Retina (tissue), 1 donor: ENCODE data around the gene DTD2.
"Not testable (repeated sequence)": the region's sequence is repeated elsewhere in the genome, so short reads cannot be mapped to it uniquely, and the experiment has no call there.

Source experiments
- DNase-seq: peaks from one replicate; pipeline ENCODE4 v3.0.0-alpha.2; 2016

DTD2 gene

GRCh38 chr14:31441273-31442111 lies 15.8 kb downstream of the DTD2 start:
- DNase-seq, result no peak

- DNase-seq, result no peak
Measured at GRCh38 chr14:31440280-31440679, 17.0 kb downstream of the DTD2 start.

- DNase-seq, result no peak
Measured at GRCh38 chr14:31439561-31439960, 17.7 kb downstream of the DTD2 start.

DNA sequence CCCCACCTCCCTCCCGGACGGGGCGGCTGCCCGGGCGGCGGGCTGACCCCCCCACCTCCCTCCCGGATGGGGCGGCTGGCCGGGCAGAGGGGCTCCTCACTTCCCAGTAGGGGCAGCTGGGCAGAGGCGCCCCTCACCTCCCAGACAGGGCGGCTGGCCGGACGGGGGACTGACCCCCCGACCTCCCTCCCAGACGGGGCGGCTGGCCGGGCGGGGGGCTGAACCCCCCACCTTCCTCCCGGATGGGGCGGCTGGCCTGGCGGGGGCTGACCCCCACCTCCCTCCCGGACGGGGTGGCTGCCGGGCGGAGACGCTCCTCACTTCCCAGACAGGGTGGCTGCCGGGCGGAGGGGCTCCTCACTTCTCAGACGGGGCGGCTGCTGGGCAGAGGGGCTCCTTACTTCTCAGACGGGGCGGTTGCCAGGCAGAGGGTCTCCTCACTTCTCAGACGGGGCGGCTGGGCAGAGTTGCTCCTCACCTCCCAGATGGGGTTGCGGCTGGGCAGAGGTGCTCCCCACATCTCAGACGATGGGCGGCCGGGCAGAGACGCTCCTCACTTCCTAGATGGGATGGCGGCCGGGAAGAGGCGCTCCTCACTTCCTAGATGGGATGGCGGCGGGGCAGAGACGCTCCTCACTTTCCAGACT lies 20.1 kb downstream of the DTD2 start:
- not testable (repeated sequence) for DNase-seq

DNA sequence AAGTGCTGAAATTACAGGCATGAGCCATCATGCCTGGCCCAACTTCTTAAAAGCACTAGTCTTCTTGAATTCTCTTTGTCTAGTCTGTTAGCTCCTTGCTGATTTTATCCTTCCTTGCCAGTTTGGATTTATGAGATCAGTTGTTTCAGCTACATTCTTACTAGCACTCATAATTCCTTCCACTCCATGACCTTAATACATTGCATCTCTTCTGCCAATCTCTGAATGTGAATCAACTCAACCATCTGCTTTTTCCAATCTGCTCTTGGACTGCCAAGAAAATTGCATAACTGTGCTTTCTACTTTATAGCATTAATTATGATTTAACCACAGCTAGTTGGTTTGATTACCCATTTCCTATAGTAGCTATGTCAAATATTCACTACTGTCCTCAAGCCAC lies 22.0 kb downstream of the DTD2 start:
- DNase-seq, result no peak

- no peak for DNase-seq
Measured at GRCh38 chr14:31430634-31431264, 26.6 kb downstream of the DTD2 start.

DNA sequence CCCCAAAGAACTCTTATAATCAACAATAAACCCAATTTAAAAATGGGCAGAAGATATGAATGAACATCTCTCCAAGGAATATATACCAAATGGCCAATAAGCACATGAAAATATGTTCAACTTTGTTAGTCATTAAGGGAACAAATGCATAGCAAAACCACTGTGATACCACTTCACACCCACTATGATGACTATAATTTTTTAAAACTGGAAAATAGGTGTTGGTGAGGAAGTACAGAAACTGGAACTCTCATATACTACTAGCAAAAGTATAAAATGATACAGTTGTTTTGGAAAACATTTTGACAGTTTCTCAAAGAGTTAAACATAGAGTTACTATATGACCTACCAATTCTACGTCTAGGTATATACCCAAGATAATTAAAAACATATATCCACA lies 27.5 kb downstream of the DTD2 start:
- no peak for DNase-seq

DNA sequence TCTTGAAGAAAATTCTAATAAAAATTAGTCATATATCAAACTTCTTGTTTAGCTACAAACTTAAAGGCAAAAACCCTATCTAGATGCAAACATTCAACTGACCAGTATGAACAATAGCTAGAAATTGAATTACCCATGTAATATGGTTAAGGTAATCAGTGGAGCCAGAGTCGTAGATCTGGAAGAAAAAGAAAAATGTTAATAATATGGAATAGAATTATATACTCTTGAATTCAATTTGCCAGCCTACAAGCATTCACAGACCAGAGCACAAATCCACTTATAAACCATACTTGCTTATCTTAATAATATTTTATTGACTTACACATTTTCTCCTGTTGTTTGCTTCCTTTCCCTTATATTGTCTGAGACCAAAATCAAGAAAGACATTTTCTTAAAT lies 29.3 kb downstream of the DTD2 start:
- DNase-seq, result no peak

DNA sequence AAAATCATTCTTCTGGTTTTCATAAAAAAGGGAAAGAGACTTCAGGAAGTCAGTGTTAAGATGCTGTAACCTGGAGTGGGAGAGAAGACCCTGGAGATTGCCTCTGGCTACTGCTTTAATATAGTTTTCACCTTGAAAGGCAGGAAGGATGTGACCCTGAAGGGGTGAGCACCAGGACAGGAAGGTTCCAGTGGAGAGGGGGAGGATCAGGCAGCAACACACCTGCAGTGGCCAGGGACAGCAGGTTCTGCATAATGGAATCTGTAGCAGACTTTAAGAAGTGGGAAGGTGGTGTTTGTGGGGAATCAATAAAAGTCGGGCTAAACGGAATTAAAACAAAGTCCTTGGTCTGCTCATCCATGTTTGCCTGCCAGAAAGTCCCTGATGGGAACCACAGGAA lies 30.6 kb downstream of the DTD2 start:
- DNase-seq, result no peak

- DNase-seq, result peak; percentile 20
Measured at GRCh38 chr14:31425905-31426304, 31.4 kb downstream of the DTD2 start.

GRCh38 chr14:31421200-31421599 lies 36.1 kb downstream of the DTD2 start:
- DNase-seq, result no peak

DNA sequence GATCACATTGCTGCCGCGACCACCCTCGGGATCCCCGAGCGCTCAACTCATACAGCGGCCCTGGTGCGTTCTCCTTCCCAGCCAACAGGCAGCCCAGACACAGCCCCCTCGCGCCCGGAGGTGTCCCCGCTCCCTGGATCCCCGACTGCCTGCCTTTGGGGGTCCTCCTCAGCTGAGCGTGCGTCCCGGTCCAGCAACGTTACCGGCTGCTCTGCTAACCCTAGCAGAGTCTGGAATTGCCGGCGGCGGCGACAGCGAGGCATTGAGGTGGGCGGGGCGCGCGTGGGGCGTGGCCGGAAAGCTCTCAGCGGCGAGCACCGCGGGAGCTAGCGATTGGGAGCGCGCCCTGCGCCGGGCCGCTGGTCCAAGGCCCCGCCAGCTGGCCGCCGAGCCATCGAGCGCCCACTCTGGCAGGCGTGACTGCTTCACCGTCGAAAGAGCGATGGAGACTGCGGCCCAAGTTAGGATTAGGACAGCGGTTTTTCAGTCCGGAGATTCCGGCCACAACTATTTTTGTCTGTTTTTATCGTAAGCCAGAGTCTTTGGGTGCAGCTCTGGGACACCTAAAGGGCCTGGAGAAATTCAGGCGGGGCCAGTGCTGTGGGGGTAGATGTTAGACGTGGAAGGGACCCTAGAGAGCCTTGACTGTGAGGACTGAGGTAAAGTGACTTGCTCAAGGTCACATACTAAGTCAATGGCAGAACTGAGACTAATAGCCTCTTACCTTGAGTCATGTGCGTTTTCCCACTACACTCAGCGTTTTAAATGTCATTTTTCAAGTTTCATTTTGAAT lies 36.8 kb downstream of the DTD2 start, which contains the start of gene HEATR5A:
Gene HEATR5A, minus strand, starts transcription at position 232 of the 793 bp plus-strand sequence. CDS start 17,575 bp downstream, outside the sequence.
- peak; percentile 95 for DNase-seq

DNA sequence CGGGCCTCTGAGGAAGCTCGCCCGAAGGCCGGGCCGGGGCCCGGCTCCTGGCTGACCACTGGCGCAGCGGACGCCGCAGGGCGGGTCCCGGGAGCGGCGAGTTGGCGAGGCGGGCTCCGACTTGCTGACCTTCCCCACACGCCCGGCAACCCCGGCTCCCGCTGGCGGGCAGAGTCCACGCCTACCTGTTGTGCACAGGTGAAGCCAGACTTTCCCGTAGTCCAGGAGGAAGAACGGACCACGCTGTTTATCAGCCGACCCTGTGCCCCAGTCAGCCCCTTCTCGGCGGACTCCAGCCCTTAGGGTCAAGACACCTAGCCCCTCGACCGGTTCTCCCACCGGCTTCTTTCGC lies 37.4 kb downstream of the DTD2 start:
- DNase-seq, result no peak

DNA sequence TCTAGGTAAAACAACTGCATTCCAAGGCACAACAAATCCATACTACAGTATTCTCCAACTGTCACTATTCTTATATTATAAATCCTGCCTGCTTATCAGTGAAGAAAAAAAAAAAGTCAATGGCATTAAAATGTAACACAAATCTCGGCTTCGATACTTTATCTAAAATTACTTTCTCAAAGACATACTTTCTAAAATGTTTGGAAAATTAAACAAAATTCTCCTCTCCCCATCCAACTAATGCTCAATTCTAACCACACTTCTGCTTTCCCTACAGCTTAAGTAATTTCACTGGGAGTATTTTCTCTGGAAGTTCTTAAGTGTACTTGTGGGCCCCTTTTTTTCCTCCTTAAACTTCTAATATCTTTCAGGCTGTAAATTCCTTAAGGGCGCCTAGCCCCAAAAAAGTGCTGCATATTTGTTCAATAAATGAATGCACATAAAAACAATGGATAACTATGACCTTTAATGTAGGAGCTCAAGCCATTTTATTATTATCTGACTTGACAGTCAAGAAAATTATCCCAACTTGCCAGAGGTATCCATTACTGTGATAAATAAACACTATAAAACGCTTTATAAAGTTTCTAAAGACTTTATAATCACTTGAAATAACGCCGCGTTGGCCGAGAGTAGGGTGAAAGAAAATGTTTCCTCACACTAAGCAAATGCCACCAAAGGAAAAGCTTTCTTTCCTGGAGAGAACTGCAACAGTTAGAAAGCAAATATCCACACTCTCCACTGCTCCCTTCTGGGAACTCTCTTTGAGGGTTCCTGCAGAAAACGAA lies 37.9 kb downstream of the DTD2 start:
- peak; percentile 2 for DNase-seq

GRCh38 chr14:31418440-31418839 lies 38.9 kb downstream of the DTD2 start:
- no peak for DNase-seq

- no peak for DNase-seq
Measured at GRCh38 chr14:31414190-31414833, 43.0 kb downstream of the DTD2 start.

DNA sequence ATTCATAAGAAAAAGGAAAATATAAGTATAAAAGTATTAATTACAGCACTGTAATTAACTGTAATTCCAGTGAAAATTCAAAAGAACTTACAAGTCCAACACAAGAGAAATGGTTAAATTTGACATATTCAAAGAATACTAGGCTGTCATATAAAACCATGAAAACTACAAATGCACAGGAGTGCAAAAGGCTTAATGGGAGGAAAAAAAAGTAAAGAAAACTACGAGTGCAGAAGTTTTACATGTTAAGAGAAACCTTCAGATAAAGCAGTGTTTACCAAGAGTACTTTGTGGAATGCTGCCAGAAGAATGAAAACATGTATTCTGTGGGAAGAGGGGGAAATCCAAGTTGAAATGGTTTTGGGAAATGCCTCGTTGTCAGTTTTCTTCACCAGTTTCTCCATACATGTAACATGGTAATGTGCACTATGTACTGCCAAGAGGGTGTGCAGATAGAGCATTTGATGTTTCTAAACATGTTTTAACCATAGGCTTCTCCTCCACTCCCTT lies 46.0 kb downstream of the DTD2 start:
- DNase-seq, result no peak

GRCh38 chr14:31410048-31410650 lies 47.2 kb downstream of the DTD2 start:
- no peak for DNase-seq

DNA sequence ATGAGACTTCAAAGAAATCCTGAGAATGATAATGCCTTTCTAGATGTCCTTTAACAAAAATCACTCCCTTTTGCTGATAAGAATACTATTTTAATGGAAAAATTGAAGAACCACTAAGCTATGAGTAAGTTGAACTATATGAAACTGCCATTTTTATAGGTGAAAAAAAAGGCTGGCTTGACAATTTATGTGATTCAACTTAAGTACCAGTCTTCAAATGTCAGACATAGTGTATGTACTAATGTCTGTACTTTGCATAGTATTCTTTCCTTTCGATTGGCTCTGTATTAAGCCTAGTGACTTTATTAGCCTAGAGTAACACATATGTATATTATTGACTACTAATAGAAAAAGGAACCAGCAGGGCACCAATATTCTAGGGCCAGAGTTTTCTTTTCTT lies 48.9 kb downstream of the DTD2 start:
- no peak for DNase-seq

- no peak for DNase-seq
Measured at GRCh38 chr14:31405599-31406232, 51.6 kb downstream of the DTD2 start.

DNA sequence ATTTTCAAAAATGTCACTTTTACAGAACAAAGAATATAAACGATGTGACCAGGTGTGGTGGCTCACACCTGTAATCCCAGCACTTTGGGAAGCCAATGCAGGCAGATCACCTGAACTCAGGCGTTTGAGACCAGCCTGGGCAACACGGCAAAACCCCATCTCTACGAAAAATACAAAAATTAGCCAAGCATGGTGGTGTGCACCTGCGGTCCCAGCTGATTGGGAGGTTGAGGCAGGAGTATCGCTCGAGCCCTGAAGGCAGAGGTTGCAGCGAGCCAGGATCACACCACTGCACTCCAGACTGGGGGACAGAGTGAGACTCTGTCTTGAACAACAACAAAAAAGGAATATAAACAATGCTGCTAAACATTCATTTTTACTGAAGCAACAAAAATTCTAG lies 52.2 kb downstream of the DTD2 start:
- DNase-seq, result no peak
